K562 (cell line): ENCODE data around the gene PSORS1C2. TPM values are rescaled to one million over a fixed set of nuclear protein-coding genes. Genes with fewer than 3 reads are reported as not detected.
A peak's percentile ranks its signal among the peaks of the same experiment; 100 is the strongest.

Experiments used
- ATF3 ChIP-seq, 2 experiments: fragments of 450-650 bp in 1 of 2; sonication (generic) in 1 of 2; formaldehyde crosslinking in 1 of 2; IDR thresholded peaks in 1 of 2; conservative IDR thresholded peaks in 1 of 2; 2 replicates each; pipeline versions ENCODE4 v1.6.1 to v1.8.1; 2016 to 2023; ENCODE audit warnings: mild to moderate bottlenecking in 2 of 2, moderate library complexity in 2 of 2, inconsistent platforms in 1 of 2, missing genetic modification reagents in 1 of 2
- CTCF ChIP-seq, 3 experiments: IDR thresholded peaks in 2 of 3; conservative IDR thresholded peaks in 1 of 3; 2 replicates each; pipeline ENCODE4 v1.5.1; 2011 to 2012; ENCODE audit warnings: low read length in 3 of 3, mild to moderate bottlenecking in 3 of 3, control low read depth in 2 of 3, improper control_type of control experiment in 1 of 3, inconsistent platforms in 1 of 3, low read depth in 1 of 3, mixed read lengths in 1 of 3, moderate library complexity in 1 of 3; ENCODE audit not compliant: insufficient read depth in 2 of 3
- MAZ ChIP-seq, 2 experiments: fragments of 450-650 bp in 1 of 2; sonication (generic) in 1 of 2; formaldehyde crosslinking; IDR thresholded peaks in 1 of 2; conservative IDR thresholded peaks in 1 of 2; 2 replicates each; pipeline versions ENCODE4 v1.4.0 to v1.5.0; 2020; ENCODE audit warnings: mild to moderate bottlenecking in 1 of 2, missing genetic modification reagents in 1 of 2
- PRPF4 ChIP-seq: fragments of 200-400 bp; formaldehyde crosslinking; IDR thresholded peaks from one replicate; pipeline ENCODE4 v1.6.1; 2017; ENCODE audit warnings: low read length, low read depth, mild to moderate bottlenecking; ENCODE audit not compliant: insufficient read depth, poor library complexity, severe bottlenecking
- RFX5 ChIP-seq: IDR thresholded peaks from 2 replicates; pipeline ENCODE4 v1.6.1; 2011; ENCODE audit warnings: low read depth, mild to moderate bottlenecking, improper control_type of control experiment, low read length
- TFE3 ChIP-seq: fragments of 450-650 bp; formaldehyde crosslinking; IDR thresholded peaks from 2 replicates; pipeline ENCODE4 v1.4.0; 2020; ENCODE audit warnings: mild to moderate bottlenecking, mixed read lengths
- TGIF2 ChIP-seq: sonication (generic); formaldehyde crosslinking; IDR thresholded peaks from 2 replicates; pipeline ENCODE4 v1.8.1; 2022; ENCODE audit warnings: mild to moderate bottlenecking, missing genetic modification reagents, moderate library complexity
- USF1 ChIP-seq: sonication (generic); formaldehyde crosslinking; IDR thresholded peaks from 2 replicates; pipeline ENCODE4 v1.9.0; 2022; ENCODE audit warnings: mild to moderate bottlenecking, missing genetic modification reagents
- ZC3H11A ChIP-seq: IDR thresholded peaks from 2 replicates; pipeline ENCODE4 v1.6.1; 2012; ENCODE audit warnings: low read depth, low read length, improper control_type of control experiment
- ZKSCAN1 ChIP-seq: fragments of 150-350 bp; IDR thresholded peaks from 2 replicates; pipeline ENCODE4 v1.6.1; 2016; ENCODE audit warnings: low read depth, low read length
- ZNF668 ChIP-seq: fragments of 250-450 bp; sonication (Bioruptor Pico); IDR thresholded peaks from 2 replicates; pipeline ENCODE4 v1.8.0; 2022; ENCODE audit warnings: mild to moderate bottlenecking, inconsistent platforms
- polyA plus RNA-seq, 8 experiments: library from polyadenylated mRNA; depleted of rRNA in 4 of 8; stranded (reverse) in 5 of 8; unstranded in 3 of 8; fragments of >200 nt; fragmentation: Nextera tagmentation in 2 of 8; fragmentation: Illumina TruSeq in 1 of 8; extraction: Ambion mirVana in 2 of 8; extraction: Trizol in 1 of 8; gene quantifications; 2 replicates each; pipeline versions ENCODE4 v1.2.1 to v1.2.3, GENCODE V29; 2011 to 2014; ENCODE audit warnings: inconsistent platforms in 1 of 8, missing spikeins in 1 of 8
- total RNA-seq, 7 experiments: library from RNA; depleted of rRNA in 6 of 7; stranded (reverse); fragments of >200 nt in 6 of 7; fragmentation: Illumina TruSeq in 2 of 7; extraction: Trizol in 2 of 7; gene quantifications; 2 replicates each; pipeline versions ENCODE4 v1.2.1 to v1.2.3, GENCODE V29; 2011 to 2021; ENCODE audit warnings: low replicate concordance in 1 of 7

Gene PSORS1C2
- total and polyA plus RNA-seq, 9 of the 15 experiments (the other 6 are each of a cell fraction or from before 2014, with no cell fraction given) = not detected

- TF ChIP-seq MAZ (CRISPR knock-in tag; conservative IDR thresholded peaks at IDR 0.05 in 1 of 2, IDR thresholded peaks at IDR 0.05 in 1 of 2) (peak; percentile 87 to 94), CTCF (IDR thresholded peaks at IDR 0.05 in 2 of 3, conservative IDR thresholded peaks at IDR 0.05 in 1 of 3; ENCODE audit: insufficient read depth in 2 of 3, low read depth in 1 of 3, low read length in 3 of 3) (no peak; a peak in 1 of 6 replicates), TFE3 (CRISPR knock-in tag) (no peak), ZNF668 (CRISPR knock-in tag) (0 out of 2 replicates have a peak, but pooled peaks have one; percentile 25), TGIF2 (CRISPR knock-in tag) (peak; percentile 83; the same call in 1 of the 2 replicates), ATF3 (IDR thresholded peaks at IDR 0.05) (no peak), ATF3 (CRISPR knock-in tag; conservative IDR thresholded peaks at IDR 0.05) (no peak), USF1 (CRISPR knock-in tag) (no peak), RFX5 (no peak), ZC3H11A (no peak), PRPF4 (no peak), ZKSCAN1 (peak; percentile 70)
Measured at GRCh38 chr6:31158140-31158862, 19.4 kb upstream of the PSORS1C2 start, which contains the start of gene TCF19 (continued).
